Measurements from ENCODE around the gene LELP1.

DNA sequence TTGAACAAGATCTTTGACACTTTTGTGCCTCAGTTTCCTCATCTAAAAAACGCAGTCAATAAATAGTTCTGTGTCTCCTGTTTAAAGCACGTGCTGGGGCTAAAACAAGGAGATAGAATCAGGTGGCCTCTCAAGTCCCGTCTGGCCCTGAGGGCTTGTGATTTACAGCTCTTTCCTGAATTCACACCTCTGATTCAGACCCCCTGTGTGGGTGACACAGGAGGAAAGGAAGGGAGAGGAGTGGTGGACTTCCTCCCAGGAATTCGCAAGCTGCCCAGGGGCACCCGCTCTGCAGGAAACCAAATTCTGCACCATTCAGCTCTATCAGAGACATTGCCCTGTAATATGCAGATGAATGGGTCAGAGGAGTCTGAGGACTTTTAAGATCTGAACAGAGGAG is 9.0 kb downstream of the LELP1 start:
- no peak for TF ChIP-seq EZH2 (IDR thresholded peaks at IDR 0.05; ENCODE audit: borderline replicate concordance, low read depth, low read length, severe bottlenecking)
- TF ChIP-seq, protein P1, sequence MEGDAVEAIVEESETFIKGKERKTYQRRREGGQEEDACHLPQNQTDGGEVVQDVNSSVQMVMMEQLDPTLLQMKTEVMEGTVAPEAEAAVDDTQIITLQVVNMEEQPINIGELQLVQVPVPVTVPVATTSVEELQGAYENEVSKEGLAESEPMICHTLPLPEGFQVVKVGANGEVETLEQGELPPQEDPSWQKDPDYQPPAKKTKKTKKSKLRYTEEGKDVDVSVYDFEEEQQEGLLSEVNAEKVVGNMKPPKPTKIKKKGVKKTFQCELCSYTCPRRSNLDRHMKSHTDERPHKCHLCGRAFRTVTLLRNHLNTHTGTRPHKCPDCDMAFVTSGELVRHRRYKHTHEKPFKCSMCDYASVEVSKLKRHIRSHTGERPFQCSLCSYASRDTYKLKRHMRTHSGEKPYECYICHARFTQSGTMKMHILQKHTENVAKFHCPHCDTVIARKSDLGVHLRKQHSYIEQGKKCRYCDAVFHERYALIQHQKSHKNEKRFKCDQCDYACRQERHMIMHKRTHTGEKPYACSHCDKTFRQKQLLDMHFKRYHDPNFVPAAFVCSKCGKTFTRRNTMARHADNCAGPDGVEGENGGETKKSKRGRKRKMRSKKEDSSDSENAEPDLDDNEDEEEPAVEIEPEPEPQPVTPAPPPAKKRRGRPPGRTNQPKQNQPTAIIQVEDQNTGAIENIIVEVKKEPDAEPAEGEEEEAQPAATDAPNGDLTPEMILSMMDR (IDR thresholded peaks at IDR 0.05; ENCODE audit: extremely low read depth in 1 of 2, insufficient read depth in 1 of 2, low read depth in 1 of 2, low read length in 2 of 2), result no peak
- TF ChIP-seq POLR2AphosphoS5 (IDR thresholded peaks at IDR 0.05; ENCODE audit: insufficient read depth, low read depth, low read length), result no peak
- TF ChIP-seq, protein P2, sequence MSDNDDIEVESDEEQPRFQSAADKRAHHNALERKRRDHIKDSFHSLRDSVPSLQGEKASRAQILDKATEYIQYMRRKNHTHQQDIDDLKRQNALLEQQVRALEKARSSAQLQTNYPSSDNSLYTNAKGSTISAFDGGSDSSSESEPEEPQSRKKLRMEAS (IDR thresholded peaks at IDR 0.05; ENCODE audit: insufficient read depth, insufficient read length), result no peak
- no peak for TF ChIP-seq POLR2A (IDR thresholded peaks at IDR 0.05; ENCODE audit: low read depth, low read length)
- no peak for TF ChIP-seq FOS (IDR thresholded peaks at IDR 0.05; ENCODE audit: borderline replicate concordance, insufficient read depth, low read length)
- TF ChIP-seq MYC (IDR thresholded peaks at IDR 0.05; ENCODE audit: low read depth, low read length), result no peak
- TF ChIP-seq GATA2 (IDR thresholded peaks at IDR 0.05; ENCODE audit: insufficient read depth, insufficient read length, low read depth, low read length), result no peak
- no peak for TF ChIP-seq JUN (IDR thresholded peaks at IDR 0.05; ENCODE audit: borderline replicate concordance, insufficient read depth, insufficient read length, low read depth)

Measured in endothelial cell of umbilical vein (primary cell).